ENCODE results near the gene CIDEC.

GRCh38 chr3:9901967-9902366 is 21.9 kb upstream of the CIDEC start:
- TF ChIP-seq CTCF (conservative IDR thresholded peaks at IDR 0.05; ENCODE audit: low read length) = no peak
- TF ChIP-seq EZH2phosphoT487 (IDR thresholded peaks at IDR 0.05; ENCODE audit: borderline replicate concordance) = no peak

Measured in Loucy (cell line).